ENCODE measurements around the gene DUS1L.

Gene DUS1L

GRCh38 chr17:82087961-82088837 lies 22.6 kb upstream of the DUS1L start:
- DNase-seq, result no peak

DNA sequence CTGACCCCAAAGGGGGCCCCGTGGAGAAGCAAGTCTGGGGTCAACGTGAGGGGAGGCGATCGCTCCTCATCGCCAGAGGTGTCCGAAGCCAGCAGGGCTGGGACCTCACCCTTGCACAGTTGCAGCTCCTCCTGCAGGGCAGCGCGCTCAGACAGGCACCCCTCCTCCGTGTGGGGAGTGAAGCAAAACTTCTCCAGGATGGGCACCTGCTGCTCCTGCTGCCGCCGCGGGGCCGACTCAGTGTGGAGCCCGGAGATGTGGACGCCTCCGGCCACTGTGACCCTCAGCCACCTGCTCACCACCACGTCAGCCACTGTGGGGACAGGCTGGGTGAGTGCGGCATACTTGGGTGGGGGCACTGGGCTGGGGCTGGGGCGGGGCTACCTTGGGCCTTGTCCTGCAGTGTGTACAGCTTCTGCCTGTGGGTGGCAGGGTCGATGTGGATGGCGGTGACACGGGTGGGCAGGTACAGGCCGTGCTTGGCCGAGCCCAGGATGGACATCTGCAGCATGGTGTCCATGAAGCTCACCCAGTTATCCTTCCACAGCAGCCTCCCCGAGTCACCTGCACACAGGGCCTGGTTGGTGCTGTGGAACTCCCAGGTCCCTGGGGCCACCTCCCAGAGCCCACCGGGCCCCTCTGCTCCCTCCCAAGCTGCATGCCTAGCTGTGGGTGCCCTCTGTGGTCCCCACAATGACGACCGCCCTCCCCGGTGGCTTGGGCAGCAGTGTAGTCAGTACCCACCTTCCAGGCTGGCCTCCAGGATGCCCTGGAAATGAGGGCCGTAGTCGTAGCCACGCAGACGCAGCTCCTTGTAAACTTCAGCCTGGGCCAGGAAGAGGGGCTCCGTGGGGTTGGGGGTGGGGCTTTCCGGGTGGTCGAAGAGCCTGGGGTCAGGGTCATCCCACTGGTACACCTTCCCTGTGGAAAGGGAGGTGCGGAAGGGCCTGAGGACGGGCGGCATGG lies 21.6 kb upstream of the DUS1L start:
- DNase-seq, result no peak

DNA sequence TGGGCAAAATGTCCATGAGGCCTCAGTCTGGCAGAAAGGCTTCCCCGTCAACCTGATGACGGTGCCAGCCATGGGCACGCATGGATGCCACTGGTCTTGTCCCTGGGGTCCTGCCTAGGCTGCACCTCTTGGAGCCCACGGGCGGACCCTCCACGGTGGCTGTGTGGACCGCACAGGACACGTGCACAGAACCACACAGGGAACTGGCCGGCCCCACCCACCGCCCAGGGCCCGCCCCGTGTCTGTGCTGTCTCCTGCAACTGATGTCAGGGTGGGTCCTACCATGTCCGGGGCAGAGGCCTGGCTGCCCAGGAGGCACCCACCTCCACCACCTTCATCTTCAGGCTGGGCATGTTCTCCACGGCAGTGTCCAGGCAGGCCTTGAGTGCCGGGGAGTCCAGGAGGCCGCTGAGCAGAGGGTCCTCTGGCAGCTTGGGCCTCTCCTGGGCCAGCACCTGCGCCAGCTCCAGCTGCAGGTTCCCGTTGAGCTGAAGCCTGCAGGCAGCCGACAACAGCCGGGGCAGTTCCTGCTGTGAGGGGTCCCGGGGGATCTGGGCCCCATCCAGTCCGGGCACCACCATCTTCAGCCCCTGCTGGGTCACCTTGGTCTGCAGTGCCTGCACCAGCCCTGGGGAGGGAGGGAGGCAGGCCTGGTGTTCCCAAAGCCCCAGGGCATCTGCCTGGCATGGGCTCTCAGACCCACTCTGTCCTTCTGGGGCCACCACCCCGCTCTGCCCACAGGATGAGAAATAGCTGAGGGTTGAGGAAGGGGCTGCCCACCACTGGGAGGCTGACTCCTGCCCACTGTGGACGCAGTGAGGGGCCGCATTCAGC lies 20.5 kb upstream of the DUS1L start:
- DNase-seq, result no peak

DNA sequence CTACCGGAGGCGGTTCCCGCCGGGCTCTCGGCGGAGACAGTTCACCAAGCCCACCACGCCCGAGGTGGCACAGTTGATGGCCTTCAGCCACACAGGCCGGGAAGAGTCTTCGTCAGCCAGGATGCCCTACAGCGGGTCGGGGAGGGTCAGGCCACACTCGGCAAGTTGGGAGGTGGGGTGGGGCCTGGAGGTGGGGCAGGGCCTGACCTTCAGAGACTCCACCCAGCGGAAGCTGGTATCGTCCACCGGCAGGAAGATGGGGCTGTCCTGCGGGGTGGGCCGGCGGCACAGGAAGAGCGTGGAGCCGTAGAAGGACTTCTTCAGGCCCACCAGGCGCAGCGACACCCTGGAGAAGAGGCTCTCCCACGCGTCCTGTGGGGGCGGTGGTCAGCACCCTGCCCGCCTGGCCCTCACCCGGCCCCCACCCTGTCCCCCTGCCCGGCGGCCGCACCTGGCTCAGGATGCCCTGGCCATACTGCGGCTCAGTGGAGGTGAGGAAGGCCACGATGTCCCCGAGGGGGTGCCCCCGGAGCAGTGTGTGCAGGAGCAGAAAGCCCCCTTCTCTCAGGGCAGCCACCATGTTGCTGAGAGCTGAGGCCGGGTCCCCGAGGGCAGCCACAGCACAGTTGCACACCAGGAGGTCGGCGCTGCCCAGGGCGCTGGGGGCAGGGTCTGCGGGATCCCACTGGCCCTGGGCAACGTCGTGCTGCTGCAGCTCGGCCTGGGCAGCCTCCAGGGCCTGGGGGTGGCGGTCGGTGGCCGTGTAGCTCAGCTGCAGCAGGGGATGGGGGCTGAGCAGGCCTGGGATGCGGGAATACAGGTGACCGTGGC lies 19.6 kb upstream of the DUS1L start:
- no peak for DNase-seq

- DNase-seq, result no peak
Measured at GRCh38 chr17:82084373-82085030, 18.9 kb upstream of the DUS1L start.

DNA sequence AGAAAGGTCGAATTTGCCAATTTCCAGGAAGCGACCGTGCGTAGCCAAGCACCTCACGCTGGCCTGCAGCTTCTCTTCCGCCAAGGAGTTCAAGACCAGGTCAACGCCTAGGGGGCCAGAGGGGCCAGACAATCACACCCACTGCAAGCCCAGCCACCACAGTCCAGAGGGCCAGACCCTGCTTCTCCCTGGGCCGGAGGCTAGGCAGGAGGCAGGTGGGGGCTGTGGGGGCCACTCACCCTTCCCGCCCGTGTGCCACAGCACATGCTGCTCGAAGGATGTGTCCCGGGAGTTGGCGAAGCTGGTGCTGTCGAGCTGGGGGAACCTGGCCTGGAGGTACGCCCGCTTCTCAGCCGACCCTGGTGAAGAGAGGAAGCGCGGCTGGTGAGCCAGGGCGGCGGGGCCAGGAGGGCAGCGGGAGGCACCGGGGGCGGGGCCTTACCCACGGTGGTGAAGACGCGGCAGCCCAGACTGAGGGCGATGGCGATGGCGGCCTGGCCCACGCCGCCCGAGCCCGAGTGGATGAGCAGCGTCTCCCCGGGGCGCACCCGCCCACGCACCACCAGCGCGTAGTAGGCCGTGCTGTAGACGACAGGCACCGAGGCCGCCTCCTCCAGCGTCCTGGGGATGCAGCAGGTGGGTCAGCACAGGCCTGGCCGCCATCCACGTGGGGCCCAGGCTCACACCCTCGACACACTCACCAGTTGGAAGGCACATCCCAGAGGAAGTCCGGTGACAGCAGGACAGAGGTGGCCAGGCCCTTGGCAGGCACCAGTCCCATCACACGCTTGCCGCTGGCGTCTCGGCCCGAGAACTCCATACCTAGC lies 18.1 kb upstream of the DUS1L start:
- no peak for DNase-seq

- DNase-seq, result no peak
Measured at GRCh38 chr17:82083009-82083408, 17.4 kb upstream of the DUS1L start.

DNA sequence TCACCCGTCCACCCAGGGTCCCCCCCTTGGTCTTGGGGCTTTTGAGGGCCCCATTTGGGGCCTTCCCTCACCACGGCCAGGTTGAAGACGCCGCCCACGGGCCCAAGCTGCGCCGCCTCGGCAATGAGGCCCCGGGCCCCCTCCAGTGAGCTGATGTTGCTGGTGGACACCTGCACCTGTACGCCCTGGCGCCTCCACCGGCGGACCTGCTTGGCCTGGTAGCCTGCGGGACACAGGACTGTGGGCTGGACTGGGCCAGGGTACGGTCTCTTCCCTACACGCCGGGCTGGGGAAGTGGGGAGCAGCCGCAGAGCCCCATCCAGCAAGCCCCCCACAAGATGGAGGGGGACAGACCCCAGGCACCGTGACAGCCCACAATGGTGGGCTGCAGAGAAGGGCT lies 16.9 kb upstream of the DUS1L start:
- no peak for DNase-seq

GRCh38 chr17:82081966-82082365 lies 16.4 kb upstream of the DUS1L start:
- DNase-seq, result no peak

- DNase-seq, result no peak
Measured at GRCh38 chr17:82081546-82081945, 15.9 kb upstream of the DUS1L start.

DNA sequence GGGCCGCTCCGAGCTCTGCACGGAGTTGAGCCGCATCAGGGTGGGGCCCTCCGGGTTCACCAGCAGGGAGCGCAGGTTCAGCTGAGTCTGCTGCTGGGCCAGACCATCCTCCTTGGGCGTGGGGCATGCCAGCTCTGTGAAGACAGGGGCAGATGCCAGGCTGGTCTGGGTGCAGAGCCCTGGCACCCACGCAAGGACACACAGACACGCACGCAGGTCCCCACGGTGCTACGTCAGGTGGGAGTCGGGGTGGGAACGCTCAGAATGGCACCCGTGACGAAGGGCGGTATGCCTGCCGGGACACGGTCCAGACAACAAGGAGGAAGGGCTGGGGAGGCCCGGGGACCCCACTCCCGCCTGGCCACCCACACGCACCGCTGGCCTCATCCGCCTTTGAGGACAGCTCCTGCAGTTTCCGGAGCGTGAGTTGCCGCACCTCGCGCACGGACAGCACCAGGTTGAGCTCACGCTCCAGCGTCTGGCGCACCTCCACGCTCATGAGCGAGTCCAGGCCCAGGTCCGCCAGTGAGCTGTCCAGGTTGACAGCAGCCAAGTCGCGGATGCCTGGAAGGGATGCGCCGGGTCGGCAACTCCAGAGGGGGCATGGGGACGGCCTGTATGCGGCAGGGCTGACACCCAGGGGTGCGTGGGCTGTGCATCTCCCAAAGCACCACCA lies 15.3 kb upstream of the DUS1L start:
- no peak for DNase-seq

DNA sequence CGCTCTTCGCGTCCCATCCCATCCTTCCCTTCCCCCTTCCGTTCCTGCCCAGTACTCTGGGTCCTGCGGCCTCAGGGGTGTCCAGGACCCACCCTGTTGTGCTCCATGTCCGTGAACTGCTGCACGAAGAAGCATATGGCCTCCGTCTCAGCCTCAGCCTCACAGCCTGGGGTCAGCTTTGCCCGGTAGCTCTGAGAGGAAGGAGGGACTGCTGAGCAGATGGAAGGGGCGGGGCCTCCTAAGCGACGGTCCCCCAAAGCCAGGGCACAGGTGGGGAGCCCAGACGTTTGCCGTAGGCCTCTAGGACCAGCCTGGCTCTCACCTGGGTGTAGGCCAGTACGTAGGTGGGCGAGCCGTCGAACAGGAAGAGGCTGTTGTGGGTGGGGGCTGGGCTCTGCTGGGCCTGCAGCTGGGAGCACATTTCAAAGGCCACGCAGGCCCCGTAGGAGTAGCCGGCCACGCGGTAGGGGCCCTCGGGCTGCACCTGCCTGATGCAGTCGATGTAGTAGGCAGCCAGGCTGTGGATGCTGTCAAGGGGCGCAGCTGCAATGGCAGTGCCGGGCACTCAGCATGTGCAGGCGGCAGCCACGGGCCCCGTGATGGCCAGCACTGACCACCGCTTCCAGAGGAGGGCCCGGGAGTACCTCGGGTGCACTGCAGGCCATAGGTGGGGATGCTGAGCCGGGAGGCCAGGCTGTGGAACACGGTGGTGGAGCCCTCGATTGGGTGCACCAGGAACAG lies 14.6 kb upstream of the DUS1L start:
- DNase-seq, result peak; percentile 36

GRCh38 chr17:82079001-82079677 lies 13.5 kb upstream of the DUS1L start:
- DNase-seq, result no peak

- no peak for DNase-seq
Measured at GRCh38 chr17:82078433-82078832, 12.8 kb upstream of the DUS1L start.

DNA sequence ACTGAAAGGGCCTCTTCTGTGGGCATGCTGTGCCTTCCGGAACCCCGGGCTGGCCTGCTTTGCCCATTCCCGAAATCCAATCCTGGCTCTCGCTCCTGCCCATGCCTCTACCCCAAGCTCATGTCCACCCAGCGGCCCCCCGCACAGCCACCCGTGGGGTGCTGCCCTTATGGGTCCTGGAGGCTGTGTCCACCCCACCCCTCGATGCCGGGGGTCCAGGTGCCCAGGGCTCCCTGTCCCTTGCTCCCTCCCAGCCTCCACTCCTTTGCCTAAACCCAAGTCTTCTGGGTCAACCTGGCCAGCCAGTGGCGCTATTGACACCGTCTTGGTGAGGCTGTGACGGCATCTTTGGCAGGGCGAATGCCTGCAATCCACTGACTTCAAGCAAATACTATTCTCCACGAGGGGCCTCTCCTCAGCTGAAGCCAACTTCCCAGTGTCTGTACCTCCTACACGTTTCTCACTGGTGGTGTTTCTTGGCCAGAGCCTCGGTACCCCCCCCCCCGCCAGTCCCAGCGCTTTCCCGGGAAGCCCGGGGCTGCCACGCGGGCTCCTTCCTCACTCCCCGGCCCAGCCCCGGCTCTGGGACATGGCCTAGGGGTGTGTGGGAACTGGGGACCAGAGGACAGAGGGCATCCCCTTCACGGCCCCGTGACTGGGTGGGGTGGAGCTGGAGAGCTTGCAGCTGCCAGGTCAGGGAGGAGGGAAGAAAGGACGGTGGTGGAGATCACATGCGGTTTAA lies 12.2 kb upstream of the DUS1L start:
- no peak for DNase-seq

DNA sequence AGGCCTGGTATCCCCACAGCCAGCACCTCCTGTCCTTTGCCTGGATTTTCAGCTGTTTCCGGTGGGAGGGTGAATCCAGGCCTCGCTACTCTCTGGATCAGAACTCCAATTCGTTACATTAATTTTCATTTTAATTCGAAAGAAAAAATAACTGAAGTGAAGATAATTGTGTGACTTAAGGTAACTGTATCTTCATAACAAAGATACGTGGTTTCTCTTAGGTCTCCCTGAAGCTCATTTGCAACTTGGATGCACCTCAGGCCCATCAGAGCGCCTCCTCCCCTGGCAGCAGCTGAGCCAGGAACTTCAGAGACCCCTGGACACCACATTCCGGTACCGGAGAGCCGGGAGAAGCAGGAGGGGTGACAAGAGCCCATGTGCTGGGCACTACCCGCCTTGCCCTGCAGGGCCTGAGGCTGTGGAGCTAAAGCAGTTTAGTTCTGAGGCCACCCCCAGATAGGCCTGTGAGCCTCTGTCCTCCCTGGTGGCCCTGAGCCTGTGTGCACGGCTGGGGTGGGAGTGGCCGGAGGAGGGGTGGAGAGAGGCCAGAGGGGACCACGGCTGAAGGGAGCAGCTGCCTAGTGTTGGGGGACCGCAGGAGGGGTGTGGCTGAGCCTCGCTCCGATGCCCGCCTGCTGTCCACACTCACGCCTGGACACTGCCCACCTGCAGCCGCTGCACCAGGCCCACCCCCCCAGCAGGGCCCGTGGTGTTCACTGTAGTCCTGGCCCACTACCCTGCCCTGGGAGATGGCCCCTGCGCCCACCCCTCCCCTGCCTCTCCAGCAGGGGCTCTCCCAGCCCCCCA lies 11.4 kb upstream of the DUS1L start:
- DNase-seq, result peak; percentile 39

All from NCI-H82 (cell line).